Cortex of kidney (tissue), 1 donor: ENCODE data around the gene NACC2.

Experiments used
- DNase-seq: peaks from one replicate; lab custom pipeline; 2025; lab: John Stamatoyannopoulos, UW

NACC2 gene

GRCh38 chr9:136056546-136057235, 38.4 kb downstream of the NACC2 start:
- no peak for DNase-seq

GRCh38 chr9:136055715-136056545, 39.2 kb downstream of the NACC2 start:
- no peak for DNase-seq

GRCh38 chr9:136054798-136055714, 40.0 kb downstream of the NACC2 start:
- DNase-seq, result no peak

GRCh38 chr9:136054146-136054545, 40.9 kb downstream of the NACC2 start:
- no peak for DNase-seq

GRCh38 chr9:136053757-136054142, 41.3 kb downstream of the NACC2 start:
- no peak for DNase-seq

GRCh38 chr9:136052991-136053756, 41.9 kb downstream of the NACC2 start:
- no peak for DNase-seq

GRCh38 chr9:136052472-136052880, 42.6 kb downstream of the NACC2 start:
- DNase-seq, result no peak

- no peak for DNase-seq
Observed at GRCh38 chr9:136051837-136052471, 43.1 kb downstream of the NACC2 start.

GRCh38 chr9:136051453-136051836, 43.6 kb downstream of the NACC2 start:
- no peak for DNase-seq

GRCh38 chr9:136050701-136051452, 44.2 kb downstream of the NACC2 start:
- DNase-seq, result no peak

GRCh38 chr9:136050266-136050700, 44.8 kb downstream of the NACC2 start:
- DNase-seq, result no peak

GRCh38 chr9:136049491-136050265, 45.4 kb downstream of the NACC2 start:
- no peak for DNase-seq

GRCh38 chr9:136048560-136049411, 46.3 kb downstream of the NACC2 start:
- DNase-seq, result no peak

GRCh38 chr9:136047775-136048559, 47.1 kb downstream of the NACC2 start:
- no peak for DNase-seq

- no peak for DNase-seq
Observed at GRCh38 chr9:136047076-136047774, 47.9 kb downstream of the NACC2 start.

- no peak for DNase-seq
Observed at GRCh38 chr9:136046554-136046920, 48.6 kb downstream of the NACC2 start.
